H1 (cell line): ENCODE results near the gene COL5A3. TPM values are rescaled to one million over a fixed set of nuclear protein-coding genes. Genes with fewer than 3 reads are reported as not detected.

Experiments used
- CTCF ChIA-PET: fragments of 300-600 bp; sonication (Branson Sonifier 250); formaldehyde crosslinking; loops from one replicate; lab custom pipeline; 2021; ENCODE audit not compliant: partially characterized antibody; lab: Charles Lee
- POLR2A ChIA-PET: fragments of 300-600 bp; sonication (Branson Sonifier 250); formaldehyde crosslinking; loops from one replicate; lab custom pipeline; 2021; ENCODE audit warnings: inconsistent platforms; ENCODE audit not compliant: partially characterized antibody; lab: Charles Lee
- DNase-seq, 2 experiments: peaks; one replicate each; pipeline versions ENCODE4 v3.0.0 to v3.0.0-alpha.2; 2010 to 2022; ENCODE audit warnings: low spot score in 2 of 2, low read depth in 1 of 2, mixed read lengths in 1 of 2
- FAIRE-seq: peaks from 2 replicates; lab custom pipeline; 2011; peaks lifted over from hg19 to GRCh38; lab: Jason Lieb, UNC
- H2AFZ ChIP-seq: 2 replicates; pipeline ENCODE4 v1.8.1; 2012; ENCODE audit warnings: low read length, inconsistent platforms
- H2AK5ac ChIP-seq: 2 replicates; pipeline ENCODE4 v1.6.1; 2013; ENCODE audit warnings: low read depth, low read length
- H2BK120ac ChIP-seq: replicated peaks from 2 replicates; pipeline ENCODE3; 2013; ENCODE audit warnings: low read depth, low read length, inconsistent platforms
- H2BK12ac ChIP-seq: 2 replicates; pipeline ENCODE4 v1.6.1; 2013; ENCODE audit warnings: low read depth, low read length
- H2BK15ac ChIP-seq: 2 replicates; pipeline ENCODE4 v1.6.1; 2013; ENCODE audit warnings: low read length
- H2BK20ac ChIP-seq: 2 replicates; pipeline ENCODE4 v1.6.1; 2013; ENCODE audit warnings: low read length
- H2BK5ac ChIP-seq: 2 replicates; pipeline ENCODE4 v1.6.1; 2013; ENCODE audit warnings: low read depth, low read length
- H3K14ac ChIP-seq: 2 replicates; pipeline ENCODE4 v1.6.1; 2013; ENCODE audit warnings: inconsistent platforms; ENCODE audit not compliant: insufficient read length
- H3K18ac ChIP-seq: 2 replicates; pipeline ENCODE4 v1.6.1; 2013; ENCODE audit warnings: low read length; ENCODE audit errors: extremely low read depth
- H3K23ac ChIP-seq: 2 replicates; pipeline ENCODE4 v1.6.1; 2013; ENCODE audit warnings: inconsistent platforms; ENCODE audit not compliant: insufficient read length
- H3K23me2 ChIP-seq: 2 replicates; pipeline ENCODE4 v1.6.1; 2013; ENCODE audit warnings: low read depth, low read length
- H3K27ac ChIP-seq: 2 replicates; pipeline ENCODE4 v1.6.1; 2011; ENCODE audit warnings: low read depth, low read length, inconsistent platforms
- H3K27me3 ChIP-seq, 4 experiments: replicated peaks in 1 of 4; 1 replicate in 1 of 4; 2 replicates in 3 of 4; pipeline versions ENCODE4 v1.6.1 to v1.8.1; 2011 to 2013; ENCODE audit warnings: low read length in 3 of 4, mild to moderate bottlenecking in 3 of 4, inconsistent platforms in 2 of 4, mixed read lengths in 2 of 4, moderate library complexity in 1 of 4; ENCODE audit not compliant: control insufficient read depth in 3 of 4, insufficient read depth in 3 of 4; ENCODE audit errors: extremely low read depth in 1 of 4
- H3K36me3 ChIP-seq, 4 experiments: 2 replicates each; pipeline versions ENCODE4 v1.6.1 to v1.8.1; 2011 to 2013; ENCODE audit warnings: mild to moderate bottlenecking in 4 of 4, low read length in 3 of 4, moderate library complexity in 2 of 4, control low read depth in 1 of 4, inconsistent platforms in 1 of 4; ENCODE audit not compliant: insufficient read depth in 4 of 4, control insufficient read depth in 2 of 4
- H3K4ac ChIP-seq: replicated peaks from 2 replicates; pipeline ENCODE3; 2013; ENCODE audit warnings: low read length, low read depth, mixed read lengths, inconsistent platforms; ENCODE audit not compliant: insufficient read length
- H3K4me1 ChIP-seq, 4 experiments: replicated peaks in 1 of 4; 1 replicate in 1 of 4; 2 replicates in 3 of 4; pipeline versions ENCODE4 v1.6.1 to v1.8.1; 2011 to 2013; ENCODE audit warnings: low read length in 3 of 4, inconsistent platforms in 2 of 4, mixed read lengths in 1 of 4; ENCODE audit not compliant: insufficient read depth in 4 of 4, control insufficient read depth in 3 of 4
- H3K4me2 ChIP-seq, 2 experiments: 2 replicates each; pipeline versions ENCODE4 v1.6.1 to v1.8.1; 2011 to 2013; ENCODE audit warnings: low read depth in 2 of 2, low read length in 2 of 2, control low read depth in 1 of 2, inconsistent platforms in 1 of 2, mild to moderate bottlenecking in 1 of 2; ENCODE audit not compliant: insufficient read depth in 1 of 2
- H3K4me3 ChIP-seq, 4 experiments: fragments of 200-600, 300-600 bp in 1 of 4; sonication (generic), shearing (Covaris generic), sonication (Bioruptor Twin) in 1 of 4; 2 replicates each; pipeline versions ENCODE4 v1.5.1 to v1.8.1; 2011 to 2016; ENCODE audit warnings: low read length in 4 of 4, low read depth in 3 of 4, control low read depth in 2 of 4, inconsistent platforms in 2 of 4, mild to moderate bottlenecking in 2 of 4, mixed read lengths in 1 of 4, moderate library complexity in 1 of 4; ENCODE audit not compliant: insufficient read depth in 2 of 4; ENCODE audit errors: extremely low read depth in 1 of 4
- H3K56ac ChIP-seq: replicated peaks from 2 replicates; pipeline ENCODE3; 2013; ENCODE audit warnings: low read depth, mild to moderate bottlenecking, mixed read lengths, low read length, inconsistent platforms; ENCODE audit not compliant: insufficient read length
- H3K79me1 ChIP-seq: 2 replicates; pipeline ENCODE4 v1.6.1; 2013; ENCODE audit warnings: low read depth, low read length, control low read depth
- H3K79me2 ChIP-seq, 2 experiments: 2 replicates each; pipeline versions ENCODE4 v1.6.1 to v1.8.1; 2012 to 2013; ENCODE audit warnings: low read length in 2 of 2, mild to moderate bottlenecking in 2 of 2, inconsistent platforms in 1 of 2; ENCODE audit not compliant: insufficient read depth in 2 of 2, control insufficient read depth in 1 of 2
- H3K9ac ChIP-seq, 4 experiments: replicated peaks in 1 of 4; 1 replicate in 1 of 4; 2 replicates in 3 of 4; pipeline versions ENCODE4 v1.6.1 to v1.8.1; 2011 to 2013; ENCODE audit warnings: low read depth in 3 of 4, low read length in 3 of 4, control low read depth in 2 of 4, mild to moderate bottlenecking in 2 of 4, moderate library complexity in 2 of 4, inconsistent platforms in 1 of 4; ENCODE audit errors: extremely low read depth in 1 of 4
- H3K9me3 ChIP-seq, 2 experiments: 2 replicates each; pipeline versions ENCODE4 v1.6.1 to v1.8.1; 2012 to 2013; ENCODE audit warnings: mild to moderate bottlenecking in 2 of 2, moderate library complexity in 2 of 2, control low read depth in 1 of 2, inconsistent platforms in 1 of 2, low read depth in 1 of 2, low read length in 1 of 2, mixed read lengths in 1 of 2; ENCODE audit not compliant: insufficient read depth in 2 of 2
- H4K20me1 ChIP-seq, 2 experiments: replicated peaks in 1 of 2; 2 replicates each; pipeline versions ENCODE3 to v1.8.1; 2011 to 2013; ENCODE audit warnings: inconsistent platforms in 2 of 2, low read length in 2 of 2, mild to moderate bottlenecking in 1 of 2; ENCODE audit not compliant: insufficient read depth in 2 of 2, control insufficient read depth in 1 of 2
- H4K5ac ChIP-seq: 2 replicates; pipeline ENCODE4 v1.6.1; 2013; ENCODE audit warnings: low read length, low read depth, mixed read lengths, inconsistent platforms; ENCODE audit not compliant: insufficient read length
- H4K8ac ChIP-seq: 2 replicates; pipeline ENCODE4 v1.8.0; 2013; ENCODE audit warnings: mild to moderate bottlenecking, moderate library complexity, low read length, inconsistent platforms; ENCODE audit not compliant: insufficient read depth; ENCODE audit errors: extremely low read depth
- H4K91ac ChIP-seq: replicated peaks from 2 replicates; pipeline ENCODE3; 2013; ENCODE audit warnings: low read length, mixed read lengths, inconsistent platforms; ENCODE audit not compliant: insufficient read length
- FOSL1 ChIP-seq: IDR thresholded peaks from 2 replicates; pipeline ENCODE4 v1.6.1; 2011; ENCODE audit warnings: mild to moderate bottlenecking, low read depth, low read length, moderate library complexity; ENCODE audit not compliant: insufficient read depth
- RNF2 ChIP-seq: fragments of 200-900, 300-1000 bp; sonication (generic); IDR thresholded peaks from 2 replicates; pipeline ENCODE4 v1.7.1; 2016; ENCODE audit warnings: borderline replicate concordance, low read depth, mild to moderate bottlenecking, antibody characterized with exemption, low read length; ENCODE audit not compliant: poor library complexity, severe bottlenecking; ENCODE audit errors: missing control alignments
- SIRT6 ChIP-seq: IDR thresholded peaks from one replicate; pipeline ENCODE4 v1.7.1; 2012; ENCODE audit warnings: low read length, inconsistent platforms
- SIX5 ChIP-seq: IDR thresholded peaks from 2 replicates; pipeline ENCODE4 v1.6.1; 2011; ENCODE audit warnings: mild to moderate bottlenecking, low read depth, low read length
- SP1 ChIP-seq: IDR thresholded peaks from 2 replicates; pipeline ENCODE4 v1.6.1; 2011; ENCODE audit warnings: low read depth, low read length
- SP4 ChIP-seq: IDR thresholded peaks from 2 replicates; pipeline ENCODE4 v1.6.1; 2012; ENCODE audit warnings: low read length, inconsistent platforms
- WGBS, 2 experiments: shearing (Covaris generic) in 1 of 2; methylation state at CpG; one replicate each; pipeline versions ENCODE4 v1.1.6 to v1.1.7; 2013 to 2015; ENCODE audit warnings: low lambda C conversion rate in 2 of 2, mixed read lengths in 2 of 2, inconsistent platforms in 1 of 2, low coverage in 1 of 2, missing lambda C conversion rate in 1 of 2; ENCODE audit not compliant: insufficient replicate concordance in 2 of 2, insufficient coverage in 1 of 2, insufficient read length in 1 of 2; ENCODE audit errors: extremely low coverage in 1 of 2, missing lambda C conversion rate in 1 of 2; 5-methylcytosine and 5-hydroxymethylcytosine counted together
- polyA plus RNA-seq, 7 experiments: library from polyadenylated mRNA; depleted of rRNA in 3 of 7; stranded (reverse) in 5 of 7; unstranded in 2 of 7; fragments of >200 nt in 5 of 7; fragments of 200-250 nt in 2 of 7; gene quantifications; 1 replicate in 5 of 7; 2 replicates in 1 of 7; 4 replicates in 1 of 7; pipeline versions ENCODE4 v1.2.1 to v1.2.3, GENCODE V29; 2011 to 2013; ENCODE audit warnings: missing spikeins in 2 of 7, mixed read lengths in 2 of 7
- total RNA-seq: library from RNA; stranded (reverse); fragmentation: NEBNext Ultra II Directional; extraction: Animal tissue kit (Norgen Biotek cat#: 25700); gene quantifications from 2 replicates; pipeline ENCODE4 v1.2.1, GENCODE V29; 2021
- TF ChIP-seq, protein P1 (sequence below), 3 experiments: IDR thresholded peaks; 1 replicate in 2 of 3; 2 replicates in 1 of 3; pipeline versions ENCODE4 v1.5.1 to v1.6.1; 2011; ENCODE audit warnings: low read length in 3 of 3, mild to moderate bottlenecking in 3 of 3, inconsistent platforms in 2 of 3, low read depth in 1 of 3, moderate library complexity in 1 of 3; ENCODE audit not compliant: insufficient read depth in 1 of 3; ENCODE audit errors: control extremely low read depth in 1 of 3

Gene COL5A3
- total and polyA plus RNA-seq, 2 of the 8 experiments (the other 6 are each of a cell fraction or from before 2014, with no cell fraction given), result 0.67 to 0.74 TPM

DNA sequence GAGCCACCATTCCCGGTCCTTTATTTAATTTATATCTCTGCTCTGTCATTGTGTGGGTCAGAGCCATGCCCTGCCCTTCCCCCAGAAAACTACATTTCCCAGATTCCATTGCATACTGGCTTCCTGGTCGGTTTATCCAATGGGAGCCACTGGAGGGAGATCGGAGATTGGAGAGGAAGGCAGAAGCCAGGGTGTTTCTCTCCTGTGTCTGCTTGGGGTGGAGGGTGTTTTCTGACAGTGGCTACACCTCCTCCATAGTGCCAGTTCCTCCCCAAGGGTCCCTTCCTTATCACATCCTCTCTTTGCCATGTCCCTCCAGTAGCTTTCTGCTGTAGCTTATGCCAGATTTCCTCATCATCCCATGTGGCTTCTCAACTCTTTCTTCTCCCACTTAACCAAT is 93.0 kb downstream of the COL5A3 start:
- Histone ChIP-seq H3K27ac (0 out of 2 replicates have a peak overlapping the region, but pooled peaks have one; percentile 61), H3K4ac (no peak overlapping the region), H2BK15ac (no peak overlapping the region), H2BK12ac (no peak overlapping the region; the same call in 1 of the 2 replicates), H3K9me3 (no peaks in the 10 kb centered on the region), H3K4me1 (peaks cover 0 to 10% (median 3%) of the 10 kb centered on the region in 4 experiments; a peak in 6 of 7 replicates), H4K91ac (no peak overlapping the region), H2BK20ac (no peak overlapping the region), H2BK5ac (no peak overlapping the region), H3K23me2 (peaks cover 10% of the 10 kb centered on the region; the same call in 1 of the 2 replicates), H4K20me1 (peaks cover 8 to 21% of the 10 kb centered on the region in 2 experiments), H3K18ac (no peak overlapping the region), H3K36me3 (no peaks in the 10 kb centered on the region), H4K8ac (no peak overlapping the region), H3K4me3 (no peak overlapping the region), H3K9ac (0 out of 7 replicates have a peak overlapping the region, but pooled peaks of 1 of the 4 experiments have one; percentile 34), H2BK120ac (no peak overlapping the region), H3K14ac (no peak overlapping the region), H3K56ac (no peak overlapping the region), H3K23ac (no peak overlapping the region), H3K4me2 (no peak overlapping the region; a peak in 1 of 4 replicates), H3K27me3 (peaks cover 0 to 9% (median 2%) of the 10 kb centered on the region in 4 experiments; a peak in 4 of 7 replicates), H3K79me2 (peaks cover 0 to 26% of the 10 kb centered on the region in 2 experiments; a peak in 1 of 4 replicates), H2AK5ac (no peak overlapping the region)
- ChIA-PET POLR2A (no interaction called here), CTCF (interaction anchor here (0.7 to 2.3 kb wide), 3 partner anchors 9 to 110 kb away, joined by 4 to 7 read pairs (median 7); no protein-coding TSS in a partner anchor)
- WGBS, 2 experiments, result 46% methylated on average over 3 of the region's 3 CpGs; no CpG with 5 or more reads in 1 of the 2 experiments
- DNase-seq, result no peak
- TF ChIP-seq SIX5 (peak; percentile 79), SP1 (0 out of 2 replicates have a peak, but pooled peaks have one; percentile 19), RNF2 (no peak), FOSL1 (no peak), SIRT6 (no peak), SP4 (no peak)
- TF ChIP-seq, protein P1, sequence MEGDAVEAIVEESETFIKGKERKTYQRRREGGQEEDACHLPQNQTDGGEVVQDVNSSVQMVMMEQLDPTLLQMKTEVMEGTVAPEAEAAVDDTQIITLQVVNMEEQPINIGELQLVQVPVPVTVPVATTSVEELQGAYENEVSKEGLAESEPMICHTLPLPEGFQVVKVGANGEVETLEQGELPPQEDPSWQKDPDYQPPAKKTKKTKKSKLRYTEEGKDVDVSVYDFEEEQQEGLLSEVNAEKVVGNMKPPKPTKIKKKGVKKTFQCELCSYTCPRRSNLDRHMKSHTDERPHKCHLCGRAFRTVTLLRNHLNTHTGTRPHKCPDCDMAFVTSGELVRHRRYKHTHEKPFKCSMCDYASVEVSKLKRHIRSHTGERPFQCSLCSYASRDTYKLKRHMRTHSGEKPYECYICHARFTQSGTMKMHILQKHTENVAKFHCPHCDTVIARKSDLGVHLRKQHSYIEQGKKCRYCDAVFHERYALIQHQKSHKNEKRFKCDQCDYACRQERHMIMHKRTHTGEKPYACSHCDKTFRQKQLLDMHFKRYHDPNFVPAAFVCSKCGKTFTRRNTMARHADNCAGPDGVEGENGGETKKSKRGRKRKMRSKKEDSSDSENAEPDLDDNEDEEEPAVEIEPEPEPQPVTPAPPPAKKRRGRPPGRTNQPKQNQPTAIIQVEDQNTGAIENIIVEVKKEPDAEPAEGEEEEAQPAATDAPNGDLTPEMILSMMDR (IDR thresholded peaks at IDR 0.05; ENCODE audit: control extremely low read depth in 1 of 3, insufficient read depth in 1 of 3, low read depth in 1 of 3, low read length in 3 of 3), result peak in 1 of 3 experiments; percentile 6; a peak in 1 of 4 replicates
- TF ChIP-seq, all 59 proteins: peak for 3
- no peak overlapping the region for H2AFZ ChIP-seq
- FAIRE-seq, result peak; percentile 97
- no peak overlapping the region for H4K5ac ChIP-seq
- H3K79me1 ChIP-seq, result peaks cover 7% of the 10 kb centered on the region
